Measurements from ENCODE around the gene PLXNB1.

Gene PLXNB1

DNA sequence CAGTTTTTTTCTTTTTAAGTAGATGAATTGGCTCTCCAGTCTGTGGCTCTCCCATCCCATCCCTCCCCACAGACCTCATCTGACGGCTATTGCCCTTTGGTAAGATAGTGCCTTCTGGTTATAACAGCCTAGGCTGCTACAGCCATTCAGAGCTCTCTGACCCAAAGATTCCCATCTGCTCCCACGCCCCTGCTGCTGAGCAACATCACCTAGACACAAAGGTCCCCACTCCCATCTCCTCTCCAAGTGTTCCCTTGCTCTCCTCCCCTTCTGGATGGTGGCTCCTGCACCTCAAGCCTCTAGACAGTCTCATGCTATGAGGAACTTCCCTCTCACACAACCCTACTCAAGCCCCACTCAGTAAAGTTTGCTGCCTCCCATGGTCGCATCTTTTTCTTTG is 34.2 kb downstream of the PLXNB1 start:
- Mint-ChIP-seq H3K27me3 (no peaks in the 10 kb centered on the region), H3K4me1 (ENCODE audit: low read depth) (peaks cover 11% of the 10 kb centered on the region), H3K36me3 (ENCODE audit: low read depth) (no peaks in the 10 kb centered on the region), H3K27ac (no peak overlapping the region), H3K4me3 (no peak overlapping the region), H3K9me3 (no peaks in the 10 kb centered on the region)
- intact Hi-C loops (cut with micrococcal nuclease) = loop anchor here (10.0 kb wide), 1 partner anchor 121 kb away; no protein-coding TSS in a partner anchor

DNA sequence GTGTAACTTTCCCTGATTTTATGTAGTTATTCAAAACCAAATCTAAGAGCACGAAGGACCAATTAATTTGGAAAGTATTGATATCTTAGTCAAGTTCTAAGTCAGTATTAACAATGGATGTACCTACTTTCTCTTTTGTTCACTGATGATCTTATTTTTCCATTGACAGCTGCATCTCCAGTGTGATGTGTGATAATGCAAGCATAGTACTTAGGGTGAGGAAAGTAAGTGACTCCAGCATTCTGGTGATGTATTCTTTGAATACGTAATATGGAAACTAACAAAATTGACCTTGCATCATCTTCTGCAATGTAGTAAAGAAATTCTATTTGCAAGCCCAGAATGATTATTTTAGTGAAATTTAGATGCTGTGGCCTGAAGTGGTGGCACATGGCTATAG is 35.5 kb downstream of the PLXNB1 start:
- H3K4me3 Mint-ChIP-seq = no peak overlapping the region
- no peak overlapping the region for H3K27ac Mint-ChIP-seq
- no peaks in the 10 kb centered on the region for H3K27me3 Mint-ChIP-seq
- no peaks in the 10 kb centered on the region for H3K9me3 Mint-ChIP-seq
- peaks cover 11% of the 10 kb centered on the region for H3K4me1 Mint-ChIP-seq (ENCODE audit: low read depth)
- intact Hi-C loops (cut with micrococcal nuclease) = loop anchor here (10.0 kb wide), 1 partner anchor 120 kb away; no protein-coding TSS in a partner anchor
- no peaks in the 10 kb centered on the region for H3K36me3 Mint-ChIP-seq (ENCODE audit: low read depth)

DNA sequence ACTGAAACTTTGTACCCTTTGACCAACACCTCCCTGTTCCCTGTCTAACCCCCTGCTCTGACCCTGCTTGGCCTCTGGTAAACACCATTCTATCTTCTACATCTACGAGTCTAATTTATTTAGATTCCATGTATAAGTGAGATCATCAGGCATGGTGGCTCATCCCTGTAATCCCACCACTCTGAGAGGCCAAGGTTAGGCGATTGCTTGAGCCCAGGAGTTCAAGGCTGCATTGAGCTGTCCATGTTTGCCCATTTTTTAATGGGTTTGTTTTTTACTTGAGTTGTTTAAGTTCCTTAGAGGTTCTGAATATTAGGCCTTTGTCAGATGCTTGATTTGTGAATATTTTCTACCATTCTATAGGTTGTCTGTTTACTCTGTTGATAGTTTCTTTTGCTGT is 40.9 kb downstream of the PLXNB1 start:
- H3K36me3 Mint-ChIP-seq (ENCODE audit: low read depth) = no peaks in the 10 kb centered on the region
- H3K27me3 Mint-ChIP-seq = no peaks in the 10 kb centered on the region
- intact Hi-C loops (cut with micrococcal nuclease) = no loop called here
- H3K27ac Mint-ChIP-seq = no peak overlapping the region
- no peaks in the 10 kb centered on the region for H3K9me3 Mint-ChIP-seq
- no peaks in the 10 kb centered on the region for H3K4me1 Mint-ChIP-seq (ENCODE audit: low read depth)
- H3K4me3 Mint-ChIP-seq = no peak overlapping the region

DNA sequence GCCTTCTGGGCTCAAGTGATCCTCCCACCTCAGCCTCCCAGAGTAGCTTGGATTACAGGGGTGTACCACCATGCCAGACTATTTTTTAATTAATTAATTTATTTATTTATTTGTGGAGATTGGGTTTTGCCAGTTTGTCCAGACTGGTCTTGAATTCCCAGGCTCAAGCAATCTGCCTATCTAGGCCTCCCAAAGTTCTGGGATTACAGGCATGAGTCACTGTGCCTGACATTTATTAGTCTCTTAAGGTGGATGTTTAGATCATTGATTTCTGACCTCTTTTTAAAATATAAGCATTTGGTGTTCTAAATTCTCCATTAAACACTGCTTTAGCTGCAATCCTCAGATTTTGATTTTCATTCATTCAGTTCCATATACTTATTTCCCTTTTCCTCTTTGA is 42.3 kb downstream of the PLXNB1 start:
- H3K36me3 Mint-ChIP-seq (ENCODE audit: low read depth) = no peaks in the 10 kb centered on the region
- no peak overlapping the region for H3K27ac Mint-ChIP-seq
- H3K27me3 Mint-ChIP-seq = no peaks in the 10 kb centered on the region
- no peaks in the 10 kb centered on the region for H3K9me3 Mint-ChIP-seq
- H3K4me3 Mint-ChIP-seq = no peak overlapping the region
- intact Hi-C loops (cut with micrococcal nuclease) = no loop called here
- H3K4me1 Mint-ChIP-seq (ENCODE audit: low read depth) = no peaks in the 10 kb centered on the region

DNA sequence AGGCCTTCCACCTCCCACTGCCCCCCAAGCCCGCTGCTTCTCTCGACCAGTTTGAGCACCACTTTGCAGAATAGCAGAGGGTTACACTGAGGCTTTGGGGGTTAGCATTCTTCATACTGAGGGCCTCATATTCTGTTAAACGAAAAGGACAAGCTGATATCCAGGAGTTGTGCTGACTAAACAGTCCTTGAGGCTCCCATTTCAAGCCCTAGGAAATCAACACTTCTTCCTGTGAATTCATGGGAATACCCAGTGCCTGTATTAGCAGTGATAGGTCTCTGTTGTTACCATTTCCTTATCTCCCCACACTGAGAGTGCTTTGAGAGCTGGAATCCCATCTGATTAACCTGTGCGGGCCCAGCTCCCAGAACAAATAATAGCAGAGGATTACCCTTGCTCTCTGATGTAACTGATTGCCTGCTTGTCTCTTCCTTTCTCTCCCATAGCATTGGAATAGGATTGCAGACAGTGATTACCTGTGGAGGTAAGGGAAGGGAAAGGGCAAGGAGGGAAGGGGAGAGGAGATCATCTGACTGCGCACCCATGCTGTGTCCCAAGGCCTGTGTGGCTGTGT is 56.9 kb downstream of the PLXNB1 start:
- peaks cover 9% of the 10 kb centered on the region for H3K4me1 Mint-ChIP-seq (ENCODE audit: low read depth)
- H3K27me3 Mint-ChIP-seq = no peaks in the 10 kb centered on the region
- H3K9me3 Mint-ChIP-seq = no peaks in the 10 kb centered on the region
- no peaks in the 10 kb centered on the region for H3K36me3 Mint-ChIP-seq (ENCODE audit: low read depth)
- H3K27ac Mint-ChIP-seq = no peak overlapping the region
- intact Hi-C loops (cut with micrococcal nuclease) = no loop called here
- H3K4me3 Mint-ChIP-seq = no peak overlapping the region

DNA sequence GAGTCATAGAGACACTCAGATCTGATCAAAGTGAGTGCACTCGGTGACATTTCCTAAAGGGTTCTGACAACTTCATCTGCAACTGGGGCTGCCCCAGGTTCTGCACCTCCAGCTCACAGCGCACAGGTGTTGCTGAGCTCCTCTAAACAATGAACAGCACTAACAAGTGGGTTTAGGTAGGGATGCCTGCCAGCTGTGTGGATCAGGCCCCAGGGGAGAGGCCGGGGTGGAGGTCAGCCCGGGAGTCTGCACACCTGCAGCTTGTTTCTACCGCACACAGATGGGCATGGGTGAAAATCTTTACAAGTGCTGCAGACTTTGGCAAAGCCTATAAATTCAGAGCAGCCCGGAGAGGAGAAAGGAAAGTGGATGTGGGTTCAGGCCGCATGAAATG is 57.5 kb downstream of the PLXNB1 start:
- Mint-ChIP-seq H3K9me3 (no peaks in the 10 kb centered on the region), H3K27ac (no peak overlapping the region), H3K27me3 (no peaks in the 10 kb centered on the region), H3K4me3 (no peak overlapping the region), H3K4me1 (ENCODE audit: low read depth) (peaks cover 9% of the 10 kb centered on the region), H3K36me3 (ENCODE audit: low read depth) (no peaks in the 10 kb centered on the region)
- intact Hi-C loops (cut with micrococcal nuclease) = no loop called here

DNA sequence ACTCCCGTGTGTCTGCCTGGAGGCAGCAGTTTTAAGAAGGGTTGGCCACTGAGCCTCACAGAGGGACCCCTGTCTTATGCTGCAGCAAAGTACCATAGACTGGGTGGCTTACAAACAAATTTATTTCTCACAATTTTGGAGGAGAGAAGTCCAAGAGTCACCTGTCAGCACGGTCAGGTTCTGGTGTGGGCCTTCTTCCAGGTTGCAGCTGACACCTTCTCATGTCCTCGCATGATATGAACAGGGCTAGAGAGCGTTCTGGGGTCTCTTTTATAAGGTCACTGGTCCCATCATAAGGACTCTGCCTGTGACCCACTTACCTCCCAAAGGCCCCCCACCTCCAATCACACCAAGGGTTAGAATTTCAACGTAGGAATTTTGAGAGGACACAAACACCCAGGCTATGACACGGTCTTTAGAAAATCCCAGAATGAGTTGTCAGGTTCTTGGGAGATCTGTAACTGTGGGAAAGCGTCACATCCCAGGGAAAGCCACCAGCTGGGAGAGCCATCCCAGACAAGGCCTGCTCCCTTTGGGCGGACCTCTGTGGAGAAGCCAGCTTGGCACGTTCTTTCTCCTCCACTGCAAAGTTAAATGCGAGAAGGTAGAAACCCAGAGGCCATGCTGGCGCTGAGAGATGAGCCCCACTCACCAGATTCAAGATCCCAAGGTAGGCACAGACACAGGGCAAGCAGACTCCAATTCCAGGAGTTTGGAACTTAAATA is 58.1 kb downstream of the PLXNB1 start, which contains the start of gene FBXW12:
Gene FBXW12, plus strand, starts transcription at position 569 of the 726 bp plus-strand sequence. CDS start 549 bp downstream, outside the sequence.
- intact Hi-C loops (cut with micrococcal nuclease) = no loop called here
- Mint-ChIP-seq H3K4me3 (no peak within 1 kb of the TSS), H3K27me3 (no peaks in the 10 kb centered on the region), H3K9me3 (no peaks in the 10 kb centered on the region), H3K27ac (no peak within 1 kb of the TSS), H3K36me3 (ENCODE audit: low read depth) (no peaks in the 10 kb centered on the region), H3K4me1 (ENCODE audit: low read depth) (peaks cover 9% of the 10 kb centered on the region)

DNA sequence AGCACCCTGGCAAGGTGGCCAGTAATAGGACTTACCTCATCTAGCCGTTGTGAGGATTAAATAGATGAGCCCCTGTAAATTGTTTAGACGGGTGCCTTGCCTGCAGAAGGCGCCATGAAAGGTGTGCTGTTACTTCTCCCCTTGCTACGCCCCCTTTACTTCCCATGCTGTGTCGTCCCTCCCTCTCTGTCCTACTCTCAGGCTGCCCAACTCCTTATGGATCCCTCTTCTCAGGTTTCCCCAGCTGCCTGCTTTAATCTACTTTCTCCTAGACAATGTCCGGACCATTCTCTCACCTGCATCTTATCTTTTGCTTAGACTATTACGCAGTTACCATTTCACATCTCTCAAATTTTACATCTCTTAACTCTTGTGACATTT is 59.6 kb downstream of the PLXNB1 start:
- Mint-ChIP-seq H3K27me3 (no peaks in the 10 kb centered on the region), H3K4me1 (ENCODE audit: low read depth) (peaks cover 20% of the 10 kb centered on the region), H3K36me3 (ENCODE audit: low read depth) (no peaks in the 10 kb centered on the region), H3K27ac (no peak overlapping the region), H3K4me3 (no peak overlapping the region), H3K9me3 (no peaks in the 10 kb centered on the region)
- intact Hi-C loops (cut with micrococcal nuclease) = no loop called here

DNA sequence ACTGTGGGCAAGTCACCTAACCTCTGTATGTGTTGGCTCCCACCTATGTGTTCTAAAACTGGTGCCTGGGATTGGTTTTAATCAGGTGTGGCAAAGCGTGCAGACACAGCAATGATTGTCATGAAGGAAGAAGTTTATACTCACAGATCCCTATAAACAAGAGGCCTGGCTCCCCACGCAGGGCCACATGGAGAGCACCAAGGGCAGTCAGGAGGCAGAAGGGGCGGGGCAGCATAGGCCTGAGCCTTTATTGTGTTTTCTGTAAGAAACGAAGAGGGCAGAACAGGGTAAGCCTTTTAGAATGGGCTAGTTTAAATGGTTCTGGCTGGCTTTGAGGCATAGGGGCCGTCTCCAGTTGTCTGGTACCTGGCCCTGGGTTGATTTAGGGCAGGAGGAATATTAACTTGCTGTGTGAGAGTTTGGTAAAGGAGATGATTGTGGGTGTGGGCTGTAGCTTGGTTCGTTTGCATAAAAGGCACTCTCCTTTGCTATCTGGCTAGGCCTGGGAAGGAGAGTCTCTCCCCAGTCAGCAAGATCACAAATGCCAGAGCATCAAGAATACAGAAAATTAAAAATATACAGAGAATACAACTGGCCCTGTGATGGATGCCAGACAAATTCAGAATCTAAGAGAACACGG is 60.1 kb downstream of the PLXNB1 start:
- H3K4me3 Mint-ChIP-seq = no peak overlapping the region

DNA sequence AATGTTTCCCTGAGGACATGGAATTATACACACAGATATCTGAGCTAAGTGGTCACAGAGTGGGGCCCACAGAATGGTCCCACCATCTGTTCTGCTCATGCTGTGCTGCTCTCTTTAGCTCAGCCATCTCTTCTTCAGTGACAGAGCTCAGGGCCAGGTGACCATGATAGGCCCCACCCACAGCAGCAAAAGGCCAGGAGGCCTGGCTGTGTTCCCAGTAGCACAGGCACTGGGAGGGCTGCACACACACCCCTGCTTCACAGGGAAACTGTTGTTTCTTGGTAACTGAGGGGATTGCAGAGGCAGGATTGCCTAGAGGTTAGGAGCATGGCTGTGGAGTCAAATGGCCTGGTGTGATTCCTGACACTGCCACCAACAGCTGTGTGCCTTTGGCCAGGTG is 62.7 kb downstream of the PLXNB1 start:
- Mint-ChIP-seq H3K9me3 (peaks cover 4% of the 10 kb centered on the region), H3K4me3 (no peak overlapping the region), H3K4me1 (ENCODE audit: low read depth) (peaks cover 21% of the 10 kb centered on the region), H3K27ac (no peak overlapping the region), H3K27me3 (no peaks in the 10 kb centered on the region), H3K36me3 (ENCODE audit: low read depth) (no peaks in the 10 kb centered on the region)
- intact Hi-C loops (cut with micrococcal nuclease) = no loop called here

More for the DNA sequence above, 60.1 kb downstream of the PLXNB1 start:
- no peaks in the 10 kb centered on the region for H3K9me3 Mint-ChIP-seq
- intact Hi-C loops (cut with micrococcal nuclease) = no loop called here
- no peak overlapping the region for H3K27ac Mint-ChIP-seq
- no peaks in the 10 kb centered on the region for H3K27me3 Mint-ChIP-seq
- H3K4me1 Mint-ChIP-seq (ENCODE audit: low read depth) = peaks cover 21% of the 10 kb centered on the region
- H3K36me3 Mint-ChIP-seq (ENCODE audit: low read depth) = no peaks in the 10 kb centered on the region

DNA sequence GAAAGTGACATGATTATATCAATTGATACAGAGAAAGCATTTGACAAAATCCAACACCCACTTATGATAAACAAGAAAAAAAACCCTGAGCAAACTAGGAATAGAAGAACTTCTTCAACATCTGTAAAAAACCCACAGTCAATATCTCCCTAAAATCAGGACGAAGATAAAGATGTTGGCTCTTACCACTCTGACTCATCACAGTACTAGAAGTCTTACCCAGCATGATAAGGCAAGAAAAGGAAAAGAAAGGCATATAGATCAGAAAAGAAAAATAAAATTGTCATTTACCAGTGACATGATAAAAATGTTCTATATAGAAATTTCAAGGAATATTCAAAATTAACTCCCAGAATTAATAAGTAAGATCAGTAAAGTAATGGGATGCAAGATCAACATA is 65.0 kb downstream of the PLXNB1 start:
- intact Hi-C loops (cut with micrococcal nuclease) = no loop called here
- H3K9me3 Mint-ChIP-seq = peaks cover 20% of the 10 kb centered on the region
- no peaks in the 10 kb centered on the region for H3K36me3 Mint-ChIP-seq (ENCODE audit: low read depth)
- no peak overlapping the region for H3K4me3 Mint-ChIP-seq
- peaks cover 17% of the 10 kb centered on the region for H3K4me1 Mint-ChIP-seq (ENCODE audit: low read depth)
- H3K27ac Mint-ChIP-seq = no peak overlapping the region
- no peaks in the 10 kb centered on the region for H3K27me3 Mint-ChIP-seq

DNA sequence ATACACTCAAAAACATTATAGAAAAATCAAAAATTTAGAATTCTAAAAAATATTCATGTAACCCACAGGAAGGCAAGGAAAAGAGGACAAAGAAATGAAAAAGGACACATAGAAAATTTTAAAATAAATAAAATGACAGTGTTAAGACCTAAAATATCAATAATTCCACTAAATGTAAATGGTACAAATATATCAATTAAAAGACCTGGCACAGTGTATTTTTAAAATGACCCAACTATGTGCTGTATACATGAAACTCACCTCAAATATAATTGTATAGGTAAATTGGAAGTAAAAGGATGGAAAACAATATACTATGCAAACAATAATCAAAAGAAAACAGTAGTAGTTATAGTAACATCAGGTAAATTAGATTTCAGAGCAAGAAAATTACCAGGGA is 68.0 kb downstream of the PLXNB1 start:
- H3K27ac Mint-ChIP-seq = no peak overlapping the region
- H3K4me1 Mint-ChIP-seq (ENCODE audit: low read depth) = peaks cover 12% of the 10 kb centered on the region
- H3K4me3 Mint-ChIP-seq = no peak overlapping the region
- intact Hi-C loops (cut with micrococcal nuclease) = no loop called here
- no peaks in the 10 kb centered on the region for H3K36me3 Mint-ChIP-seq (ENCODE audit: low read depth)
- no peaks in the 10 kb centered on the region for H3K27me3 Mint-ChIP-seq
- peaks cover 30% of the 10 kb centered on the region for H3K9me3 Mint-ChIP-seq

DNA sequence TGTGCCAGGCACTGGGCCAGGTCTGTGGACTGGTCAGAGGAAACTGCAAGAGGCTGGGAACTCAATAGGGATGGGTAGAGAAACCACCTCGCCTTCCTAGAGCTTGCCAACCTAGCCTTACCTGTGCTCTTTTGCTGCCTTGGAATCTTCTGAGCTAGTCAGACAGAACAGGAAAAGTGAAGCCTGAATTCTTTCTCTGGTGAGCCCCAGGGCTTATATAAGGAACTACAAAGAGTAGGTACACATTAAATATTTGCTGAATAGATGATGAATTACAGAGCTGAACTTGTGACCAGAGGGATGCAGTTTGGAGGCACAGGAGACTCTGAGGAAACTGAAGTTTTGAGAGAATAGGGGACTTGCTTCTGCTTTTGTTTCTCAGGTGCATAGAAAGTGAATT is 73.5 kb downstream of the PLXNB1 start:
- H3K36me3 Mint-ChIP-seq (ENCODE audit: low read depth) = no peaks in the 10 kb centered on the region
- H3K27me3 Mint-ChIP-seq = no peaks in the 10 kb centered on the region
- H3K4me1 Mint-ChIP-seq (ENCODE audit: low read depth) = no peaks in the 10 kb centered on the region
- intact Hi-C loops (cut with micrococcal nuclease) = no loop called here
- peaks cover 26% of the 10 kb centered on the region for H3K9me3 Mint-ChIP-seq
- no peak overlapping the region for H3K4me3 Mint-ChIP-seq
- H3K27ac Mint-ChIP-seq = no peak overlapping the region

DNA sequence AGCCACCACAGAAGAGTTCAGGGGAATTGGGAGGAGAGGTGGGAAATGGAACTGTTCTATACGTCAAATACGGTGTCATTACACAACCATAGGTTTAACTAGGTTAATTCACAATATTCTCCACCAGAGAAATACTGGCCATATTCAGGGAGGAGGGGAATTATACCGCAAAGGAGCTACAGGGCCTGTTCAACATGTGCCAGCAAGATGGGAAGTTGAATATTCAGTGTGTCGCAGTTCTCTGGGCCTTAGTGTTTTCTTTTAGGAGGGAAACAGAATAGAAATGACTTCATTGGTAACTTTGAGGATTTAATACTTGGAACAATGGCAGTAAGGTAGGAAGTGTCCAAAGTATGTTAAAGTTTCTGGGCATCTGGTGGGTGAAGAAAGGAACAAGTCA is 75.9 kb downstream of the PLXNB1 start:
- H3K27me3 Mint-ChIP-seq = no peaks in the 10 kb centered on the region
- no peak overlapping the region for H3K4me3 Mint-ChIP-seq
- H3K4me1 Mint-ChIP-seq (ENCODE audit: low read depth) = no peaks in the 10 kb centered on the region
- no peak overlapping the region for H3K27ac Mint-ChIP-seq
- H3K36me3 Mint-ChIP-seq (ENCODE audit: low read depth) = no peaks in the 10 kb centered on the region
- intact Hi-C loops (cut with micrococcal nuclease) = no loop called here
- H3K9me3 Mint-ChIP-seq = peaks cover 18% of the 10 kb centered on the region
